ENCODE data around the gene TMEM134.

Gene TMEM134

GRCh38 chr11:67470337-67471002 is 1.4 kb upstream of the TMEM134 start:
- no peak overlapping the region for H3K27ac ChIP-seq
- peaks cover 0 to 36% (median 21%) of the 10 kb centered on the region in 4 donors for H3K4me1 ChIP-seq
- no peak overlapping the region for H3K4me3 ChIP-seq
- H3K36me3 ChIP-seq = no peaks in the 10 kb centered on the region
- DNase-seq = no peak
- intact Hi-C loops (cut with DNase I; ENCODE audit: low total_unique reads) = no loop called here
- H3K9me3 ChIP-seq = no peaks in the 10 kb centered on the region
- H3K27me3 ChIP-seq = no peaks in the 10 kb centered on the region
- no peak for TF ChIP-seq CTCF (IDR thresholded peaks at IDR 0.05)

- Histone ChIP-seq H3K9me3 (no peaks in the 10 kb centered on the region), H3K4me1 (peaks cover 0 to 44% (median 28%) of the 10 kb centered on the region in 4 donors), H3K27me3 (no peaks in the 10 kb centered on the region), H3K36me3 (no peaks in the 10 kb centered on the region), H3K4me3 (peak overlapping the region; percentile 68 to 81), H3K27ac (peak overlapping the region; percentile 84 to 95)
- intact Hi-C loops (cut with DNase I; ENCODE audit: low total_unique reads) = loop anchor here (2.0 to 5.0 kb wide), 3 partner anchors 37 to 67 kb away; partner anchors contain the start of genes PPP1CA and TBC1D10C
- TF ChIP-seq CTCF (IDR thresholded peaks at IDR 0.05) = no peak
- no peak for DNase-seq
Observed at GRCh38 chr11:67469508-67469811, 409 bp upstream of the TMEM134 start.

- intact Hi-C loops (cut with DNase I; ENCODE audit: low total_unique reads) = loop anchor here (2.0 to 5.0 kb wide), 3 partner anchors 38 to 66 kb away; partner anchors contain the start of genes PPP1CA and TBC1D10C
- DNase-seq = no peak
Observed at GRCh38 chr11:67468456-67468758, 644 bp downstream of the TMEM134 start.

GRCh38 chr11:67468056-67468455 is 995 bp downstream of the TMEM134 start:
- TF ChIP-seq CTCF (IDR thresholded peaks at IDR 0.05) = no peak
- Histone ChIP-seq H3K27ac (peak overlapping the region; percentile 84 to 95), H3K36me3 (no peaks in the 10 kb centered on the region), H3K4me3 (peak overlapping the region; percentile 68 to 81), H3K4me1 (peaks cover 0 to 52% (median 38%) of the 10 kb centered on the region in 4 donors), H3K27me3 (no peaks in the 10 kb centered on the region), H3K9me3 (no peaks in the 10 kb centered on the region)
- peak in 1 of 2 donors; percentile 83 for DNase-seq
- intact Hi-C loops (cut with DNase I; ENCODE audit: low total_unique reads) = loop anchor here (2.0 to 5.0 kb wide), 3 partner anchors 39 to 66 kb away; partner anchors contain the start of genes PPP1CA and TBC1D10C

More at GRCh38 chr11:67468456-67468758, 644 bp downstream of the TMEM134 start:
- Histone ChIP-seq H3K9me3 (no peaks in the 10 kb centered on the region), H3K4me1 (peaks cover 0 to 52% (median 37%) of the 10 kb centered on the region in 4 donors), H3K27ac (peak overlapping the region; percentile 84 to 95), H3K4me3 (peak overlapping the region; percentile 68 to 81), H3K36me3 (no peaks in the 10 kb centered on the region), H3K27me3 (no peaks in the 10 kb centered on the region)
- TF ChIP-seq CTCF (IDR thresholded peaks at IDR 0.05) = no peak

GRCh38 chr11:67466962-67467771 is 1.9 kb downstream of the TMEM134 start:
- no peaks in the 10 kb centered on the region for H3K9me3 ChIP-seq
- no peak for TF ChIP-seq CTCF (IDR thresholded peaks at IDR 0.05)
- peak overlapping the region; percentile 84 to 95 for H3K27ac ChIP-seq
- peaks cover 0 to 52% (median 38%) of the 10 kb centered on the region in 4 donors for H3K4me1 ChIP-seq
- no peaks in the 10 kb centered on the region for H3K27me3 ChIP-seq
- H3K36me3 ChIP-seq = no peaks in the 10 kb centered on the region
- DNase-seq = peak in 1 of 2 donors; percentile 64
- H3K4me3 ChIP-seq = no peak overlapping the region
- intact Hi-C loops (cut with DNase I; ENCODE audit: low total_unique reads) = loop anchor here (5.0 kb wide), 2 partner anchors 45 to 65 kb away; partner anchors contain the start of genes PPP1CA and TBC1D10C

Data from tibial artery (tissue), 4 donors.